Trophoblast cell (in vitro differentiated cells and primary cell): ENCODE data around the gene OBI1.

Experiments used
- DNase-seq, 2 donors: peaks; one replicate each; pipeline ENCODE4 v3.0.0-alpha.2; 2016
- H2AFZ ChIP-seq: 2 replicates; pipeline ENCODE4 v1.6.1; 2013; ENCODE audit warnings: low read length, moderate library complexity, mild to moderate bottlenecking; ENCODE audit not compliant: insufficient read depth, poor library complexity
- H2AK5ac ChIP-seq: 2 replicates; pipeline ENCODE4 v1.6.1; 2013; ENCODE audit warnings: mild to moderate bottlenecking, low read length
- H2BK120ac ChIP-seq: 2 replicates; pipeline ENCODE4 v1.6.1; 2013; ENCODE audit warnings: low read length, mild to moderate bottlenecking, moderate library complexity; ENCODE audit not compliant: insufficient read depth, poor library complexity
- H2BK12ac ChIP-seq: 2 replicates; pipeline ENCODE4 v1.6.1; 2013; ENCODE audit warnings: mild to moderate bottlenecking, low read length, moderate library complexity
- H2BK5ac ChIP-seq: 2 replicates; pipeline ENCODE4 v1.6.1; 2013; ENCODE audit warnings: low read length, low read depth, moderate library complexity, mild to moderate bottlenecking; ENCODE audit not compliant: poor library complexity
- H3K14ac ChIP-seq: 2 replicates; pipeline ENCODE4 v1.6.1; 2013; ENCODE audit warnings: mild to moderate bottlenecking, low read length
- H3K18ac ChIP-seq: 2 replicates; pipeline ENCODE4 v1.6.1; 2013; ENCODE audit warnings: mild to moderate bottlenecking, low read length
- H3K23ac ChIP-seq: 2 replicates; pipeline ENCODE4 v1.6.1; 2013; ENCODE audit warnings: low read length
- H3K27ac ChIP-seq: 2 replicates; pipeline ENCODE4 v1.5.1; 2013; ENCODE audit warnings: low read depth, mild to moderate bottlenecking, inconsistent platforms, low read length, moderate library complexity
- H3K27me3 ChIP-seq: 2 replicates; pipeline ENCODE4 v1.6.1; 2013; ENCODE audit warnings: inconsistent platforms, mild to moderate bottlenecking, low read length, moderate library complexity; ENCODE audit not compliant: insufficient read depth
- H3K36me3 ChIP-seq, 2 experiments: 1 replicate in 1 of 2; 2 replicates in 1 of 2; pipeline ENCODE4 v1.6.1; 2013; ENCODE audit warnings: low read length in 2 of 2, mild to moderate bottlenecking in 2 of 2, moderate library complexity in 1 of 2; ENCODE audit not compliant: insufficient read depth in 2 of 2, control insufficient read depth in 1 of 2
- H3K4ac ChIP-seq: 2 replicates; pipeline ENCODE4 v1.6.1; 2013; ENCODE audit warnings: low read depth, mild to moderate bottlenecking, low read length, moderate library complexity
- H3K4me1 ChIP-seq, 2 experiments: 1 replicate in 1 of 2; 2 replicates in 1 of 2; pipeline ENCODE4 v1.6.1; 2013; ENCODE audit warnings: low read length in 2 of 2, mild to moderate bottlenecking in 2 of 2, moderate library complexity in 1 of 2; ENCODE audit not compliant: insufficient read depth in 2 of 2, control insufficient read depth in 1 of 2
- H3K4me2 ChIP-seq: 2 replicates; pipeline ENCODE4 v1.6.1; 2013; ENCODE audit warnings: inconsistent platforms, mild to moderate bottlenecking, low read length, moderate library complexity
- H3K4me3 ChIP-seq: 2 replicates; pipeline ENCODE4 v1.5.1; 2013; ENCODE audit warnings: mild to moderate bottlenecking, low read depth, low read length, inconsistent platforms
- H3K79me1 ChIP-seq: one replicate; pipeline ENCODE4 v1.6.1; 2013; ENCODE audit warnings: low read length
- H3K79me2 ChIP-seq: 2 replicates; pipeline ENCODE4 v1.6.1; 2013; ENCODE audit warnings: low read length, mild to moderate bottlenecking; ENCODE audit not compliant: control insufficient read depth, insufficient read depth, poor library complexity
- H3K9ac ChIP-seq: 2 replicates; pipeline ENCODE4 v1.6.1; 2013; ENCODE audit warnings: mild to moderate bottlenecking, low read length
- H3K9me3 ChIP-seq: 2 replicates; pipeline ENCODE4 v1.6.1; 2013; ENCODE audit warnings: low read depth, mild to moderate bottlenecking, control low read depth, inconsistent platforms, low read length; ENCODE audit not compliant: insufficient read depth
- H4K12ac ChIP-seq: 2 replicates; pipeline ENCODE4 v1.6.1; 2013; ENCODE audit warnings: low read depth, mild to moderate bottlenecking, low read length, moderate library complexity
- H4K8ac ChIP-seq: 2 replicates; pipeline ENCODE4 v1.6.1; 2013; ENCODE audit warnings: low read depth, mild to moderate bottlenecking, low read length, moderate library complexity
- H4K91ac ChIP-seq: one replicate; pipeline ENCODE4 v1.6.1; 2013; ENCODE audit warnings: low read depth, mild to moderate bottlenecking, low read length, moderate library complexity
- WGBS: extraction: QIAGEN DNeasy Blood & Tissue Kit; methylation state at CpG from one replicate; pipeline ENCODE4 v1.1.7; 2013; ENCODE audit warnings: missing lambda C conversion rate; ENCODE audit not compliant: insufficient read length, insufficient coverage; ENCODE audit errors: extremely low coverage; 5-methylcytosine and 5-hydroxymethylcytosine counted together

OBI1 gene

DNA sequence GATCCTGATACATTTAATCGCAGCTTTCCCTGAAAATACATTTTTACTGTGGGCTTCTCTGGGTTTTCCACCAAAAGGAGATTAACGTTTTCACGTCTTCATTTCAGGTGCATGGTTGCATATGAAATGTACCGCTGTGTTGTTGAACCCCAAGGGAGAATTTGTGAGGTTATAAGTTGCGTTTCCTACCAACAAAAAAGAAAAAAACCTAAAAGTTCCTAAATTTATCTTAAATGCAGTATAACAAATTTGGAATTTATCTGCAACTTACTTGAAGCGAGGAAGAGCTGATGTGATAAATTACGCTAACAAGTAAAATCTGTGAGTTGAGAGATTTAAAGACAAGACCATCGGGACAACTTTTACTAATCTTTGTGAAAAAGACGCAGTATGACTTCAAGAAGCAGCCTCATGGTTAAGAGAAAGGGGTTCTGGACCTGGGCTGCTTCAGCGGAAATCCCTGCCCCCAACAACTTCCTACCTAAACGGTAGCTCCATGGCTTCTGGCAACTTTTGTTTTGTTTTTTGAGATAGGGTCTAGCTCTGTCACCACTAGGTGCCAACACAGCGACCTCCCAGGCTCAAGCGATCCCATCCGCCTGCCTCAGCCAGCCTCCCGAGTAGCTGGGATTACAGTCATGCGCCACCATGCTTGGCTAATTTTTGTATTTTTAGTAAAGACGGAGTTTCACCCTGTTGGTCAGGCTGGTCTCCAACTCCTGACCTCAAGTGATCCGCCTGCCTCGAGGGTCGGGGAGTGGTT, 958 bp upstream of the OBI1 start:
- Histone ChIP-seq H4K91ac (no peak overlapping the region), H3K79me2 (peaks cover 6% of the 10 kb centered on the region), H2BK5ac (no peak overlapping the region), H3K9ac (no peak overlapping the region), H4K8ac (no peak overlapping the region), H3K4ac (no peak overlapping the region), H4K12ac (no peak overlapping the region), H3K4me2 (peak overlapping the region; percentile 80), H3K9me3 (no peaks in the 10 kb centered on the region), H3K23ac (no peak overlapping the region), H2BK12ac (no peak overlapping the region), H2BK120ac (no peak overlapping the region), H3K36me3 (no peaks in the 10 kb centered on the region), H3K79me1 (peaks cover 4% of the 10 kb centered on the region), H3K4me3 (no peak overlapping the region), H2AFZ (no peak overlapping the region), H3K27ac (no peak overlapping the region), H3K27me3 (no peaks in the 10 kb centered on the region), H3K18ac (no peak overlapping the region), H3K14ac (no peak overlapping the region), H3K4me1 (peaks cover 3 to 7% of the 10 kb centered on the region in 2 experiments), H2AK5ac (no peak overlapping the region)
- DNase-seq = peak in 1 of 2 donors; percentile 5
- no CpG with 5 or more reads among the region's 20 CpGs for WGBS

DNA sequence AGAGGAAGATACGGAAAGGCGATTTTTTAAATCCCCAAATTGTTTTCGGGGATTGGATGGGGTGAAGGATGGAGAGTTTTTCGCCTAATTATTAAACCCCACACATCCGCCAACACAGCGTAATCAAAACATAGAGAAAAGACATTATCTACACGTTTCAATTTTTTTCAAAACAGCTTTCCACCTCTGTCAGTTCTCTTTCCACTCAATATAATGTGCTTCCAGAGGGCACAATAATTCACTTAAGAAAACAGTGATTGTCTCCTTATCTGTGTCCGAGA, 435 bp upstream of the OBI1 start:
- H3K79me2 ChIP-seq = peaks cover 6% of the 10 kb centered on the region
- H3K4me1 ChIP-seq = peaks cover 3 to 6% of the 10 kb centered on the region in 2 experiments
- H3K4ac ChIP-seq = no peak overlapping the region
- no peaks in the 10 kb centered on the region for H3K9me3 ChIP-seq
- H2BK12ac ChIP-seq = no peak overlapping the region
- H3K4me3 ChIP-seq = no peak overlapping the region
- H3K18ac ChIP-seq = no peak overlapping the region
- H3K14ac ChIP-seq = no peak overlapping the region
- H3K9ac ChIP-seq = no peak overlapping the region
- H3K4me2 ChIP-seq = peak overlapping the region; percentile 80
- H3K27me3 ChIP-seq = no peaks in the 10 kb centered on the region
- H4K91ac ChIP-seq = no peak overlapping the region
- H2AK5ac ChIP-seq = no peak overlapping the region
- no CpG with 5 or more reads among the region's 8 CpGs for WGBS
- no peaks in the 10 kb centered on the region for H3K36me3 ChIP-seq
- H2AFZ ChIP-seq = no peak overlapping the region
- no peak overlapping the region for H3K27ac ChIP-seq
- no peak for DNase-seq
- H4K12ac ChIP-seq = no peak overlapping the region
- peaks cover 4% of the 10 kb centered on the region for H3K79me1 ChIP-seq
- H2BK5ac ChIP-seq = no peak overlapping the region
- no peak overlapping the region for H3K23ac ChIP-seq
- no peak overlapping the region for H4K8ac ChIP-seq
- no peak overlapping the region for H2BK120ac ChIP-seq

GRCh38 chr13:78657699-78658629, 991 bp downstream of the OBI1 start:
- peak overlapping the region; percentile 85 for H3K14ac ChIP-seq
- peaks cover 6% of the 10 kb centered on the region for H3K79me2 ChIP-seq
- WGBS = no CpG with 5 or more reads among the region's 12 CpGs

GRCh38 chr13:78655906-78656305, 3.0 kb downstream of the OBI1 start:
- Histone ChIP-seq H3K4me2 (no peak overlapping the region), H2AFZ (no peak overlapping the region), H4K8ac (no peak overlapping the region), H2BK120ac (no peak overlapping the region), H3K14ac (no peak overlapping the region), H3K4me3 (no peak overlapping the region), H2AK5ac (no peak overlapping the region), H2BK12ac (no peak overlapping the region), H4K12ac (no peak overlapping the region), H3K4me1 (peaks cover 3 to 4% of the 10 kb centered on the region in 2 experiments), H3K4ac (no peak overlapping the region), H2BK5ac (no peak overlapping the region), H3K36me3 (no peaks in the 10 kb centered on the region), H3K9ac (no peak overlapping the region), H3K23ac (no peak overlapping the region), H3K9me3 (no peaks in the 10 kb centered on the region), H3K79me1 (peaks cover 4% of the 10 kb centered on the region), H3K79me2 (peaks cover 6% of the 10 kb centered on the region), H3K27me3 (no peaks in the 10 kb centered on the region), H4K91ac (no peak overlapping the region), H3K27ac (no peak overlapping the region), H3K18ac (no peak overlapping the region)
- DNase-seq = no peak

More at GRCh38 chr13:78657699-78658629, 991 bp downstream of the OBI1 start:
- Histone ChIP-seq H2AK5ac (no peak overlapping the region), H3K23ac (no peak overlapping the region), H4K91ac (no peak overlapping the region), H3K36me3 (no peaks in the 10 kb centered on the region), H3K27me3 (no peaks in the 10 kb centered on the region), H3K4me1 (peaks cover 3 to 4% of the 10 kb centered on the region in 2 experiments), H3K9ac (peak overlapping the region; percentile 96), H3K4me3 (peak overlapping the region; percentile 100), H4K8ac (peak overlapping the region; percentile 88), H3K4me2 (peak overlapping the region; percentile 69), H3K9me3 (no peaks in the 10 kb centered on the region), H2BK12ac (no peak overlapping the region), H2BK5ac (no peak overlapping the region), H3K27ac (no peak overlapping the region), H3K79me1 (peaks cover 4% of the 10 kb centered on the region), H2BK120ac (no peak overlapping the region), H3K18ac (no peak overlapping the region), H4K12ac (peak overlapping the region; percentile 65), H3K4ac (peak overlapping the region; percentile 74), H2AFZ (peak overlapping the region; percentile 57)
- DNase-seq = peak in 1 of 2 donors; percentile 43
